ENCODE measurements around the gene SLC22A4. TPM values are rescaled to one million over a fixed set of nuclear protein-coding genes. Genes with fewer than 3 reads are reported as not detected.

Gene SLC22A4
- polyA plus RNA-seq, 2 of the 4 experiments (the other 2 are of a cell fraction) = 3.2 to 4.6 TPM

- WGBS (ENCODE audit: missing lambda C conversion rate) = 86% methylated on average over 2 of the region's 2 CpGs
- H3K27ac ChIP-seq = peak overlapping the region; percentile 92 to 93; a peak in 4 of 6 replicates
- peak overlapping the region; percentile 81 for H3K4me2 ChIP-seq
- H3K4me3 ChIP-seq = peak overlapping the region; percentile 87; the same call in 1 of the 3 replicates
- FAIRE-seq = no peak
- no peak for ATAC-seq
- no peak for TF ChIP-seq ZSCAN20 (CRISPR knock-in tag; IDR thresholded peaks at IDR 0.05)
- TF ChIP-seq BCL3 (IDR thresholded peaks at IDR 0.05) = no peak
- no peak for TF ChIP-seq KDM1A (IDR thresholded peaks at IDR 0.05; ENCODE audit: low read depth)
- no peak for TF ChIP-seq MYC (IDR thresholded peaks at IDR 0.05; ENCODE audit: borderline replicate concordance, low read length)
- no peak for TF ChIP-seq HOXA7 (CRISPR knock-in tag; IDR thresholded peaks at IDR 0.05)
- no peak for TF ChIP-seq RARB (CRISPR knock-in tag; IDR thresholded peaks at IDR 0.05)
- TF ChIP-seq RNF2 (IDR thresholded peaks at IDR 0.05; ENCODE audit: borderline replicate concordance, low read depth) = no peak
- no peak for TF ChIP-seq HES2 (IDR thresholded peaks at IDR 0.05)
- no peak for DNase-seq (ENCODE audit: low read depth in 1 of 2, low spot score in 1 of 2)
- ChIA-PET POLR2A (interaction anchor here (1.3 kb wide), 2 partner anchors 78 to 79 kb away, joined by 3 to 4 read pairs; partner anchors contain the start of gene SLC22A4), CTCF (interaction anchor here (0.8 to 7.9 kb wide), 5 partner anchors 13 to 448 kb away, joined by 3 to 98 read pairs (median 5); no protein-coding TSS in a partner anchor)
- peaks cover 43% of the 10 kb centered on the region for H3K4me1 ChIP-seq
- no peaks in the 10 kb centered on the region for H3K9me3 ChIP-seq
Observed at GRCh38 chr5:132372127-132372526, 77.9 kb downstream of the SLC22A4 start.

- H3K4me2 ChIP-seq = peak overlapping the region; percentile 81
- CTCF ChIA-PET = interaction anchor here (0.8 to 7.9 kb wide), 6 partner anchors 12 to 447 kb away, joined by 3 to 98 read pairs (median 4); no protein-coding TSS in a partner anchor
Observed at GRCh38 chr5:132372542-132372941, 78.3 kb downstream of the SLC22A4 start.

GRCh38 chr5:132375957-132376356 lies 81.8 kb downstream of the SLC22A4 start:
- TF ChIP-seq POLR2AphosphoS2 (conservative IDR thresholded peaks at IDR 0.05; ENCODE audit: low read length) = no peak
- TF ChIP-seq EHMT2 (IDR thresholded peaks at IDR 0.05; ENCODE audit: low read depth) = no peak
- no peak for TF ChIP-seq ZC3H11A (IDR thresholded peaks at IDR 0.05)
- no peak for TF ChIP-seq TFCP2L1 (CRISPR knock-in tag; IDR thresholded peaks at IDR 0.05)
- TF ChIP-seq FOSB (CRISPR knock-in tag; IDR thresholded peaks at IDR 0.05) = no peak
- no peak for TF ChIP-seq RFX5 (IDR thresholded peaks at IDR 0.05)
- no peak for TF ChIP-seq RARB (CRISPR knock-in tag; IDR thresholded peaks at IDR 0.05)
- no peak for TF ChIP-seq CBX2 (IDR thresholded peaks at IDR 0.05; ENCODE audit: borderline replicate concordance, low read depth)
- no peak for TF ChIP-seq MAX (IDR thresholded peaks at IDR 0.05)
- no peak for TF ChIP-seq NFE2L2 (conservative IDR thresholded peaks at IDR 0.05; ENCODE audit: low read length)
- no peak for TF ChIP-seq EP300 (IDR thresholded peaks at IDR 0.05)
- no peak for TF ChIP-seq USF2 (IDR thresholded peaks at IDR 0.05)
- ChIA-PET POLR2A (no interaction called here), CTCF (interaction anchor here (0.5 to 3.9 kb wide), 9 partner anchors 8 to 154 kb away, joined by 3 to 27 read pairs (median 4); no protein-coding TSS in a partner anchor)
- H3K4me3 ChIP-seq = no peak overlapping the region
- FAIRE-seq (no peak), DNase-seq (ENCODE audit: low read depth in 1 of 2, low spot score in 1 of 2) (no peak), ATAC-seq (no peak)
- no peaks in the 10 kb centered on the region for H3K9me3 ChIP-seq
- H3K4me1 ChIP-seq = peaks cover 29% of the 10 kb centered on the region
- H3K4me2 ChIP-seq = no peak overlapping the region
- 98% methylated on average over 3 of the region's 3 CpGs for WGBS (ENCODE audit: missing lambda C conversion rate)
- H3K27ac ChIP-seq = no peak overlapping the region

More at GRCh38 chr5:132372542-132372941, 78.3 kb downstream of the SLC22A4 start:
- FAIRE-seq (no peak), DNase-seq (ENCODE audit: low read depth in 1 of 2, low spot score in 1 of 2) (no peak), ATAC-seq (no peak)
- POLR2A ChIA-PET = no interaction called here
- Histone ChIP-seq H3K27ac (peak overlapping the region; percentile 92 to 93; a peak in 4 of 6 replicates), H3K4me3 (peak overlapping the region; percentile 87; the same call in 1 of the 3 replicates), H3K9me3 (no peaks in the 10 kb centered on the region), H3K4me1 (peaks cover 39% of the 10 kb centered on the region)
- TF ChIP-seq CBX8 (IDR thresholded peaks at IDR 0.05) = no peak
- TF ChIP-seq KDM1A (IDR thresholded peaks at IDR 0.05; ENCODE audit: low read depth) = no peak
- no peak for TF ChIP-seq CEBPB (IDR thresholded peaks at IDR 0.05)
- TF ChIP-seq E2F6 (IDR thresholded peaks at IDR 0.05; ENCODE audit: borderline replicate concordance, low read depth) = no peak
- TF ChIP-seq RFX5 (IDR thresholded peaks at IDR 0.05) = no peak
- no peak for TF ChIP-seq GATA3 (IDR thresholded peaks at IDR 0.05; ENCODE audit: borderline replicate concordance)
- no peak for TF ChIP-seq CHD2 (IDR thresholded peaks at IDR 0.05; ENCODE audit: low read length, partially characterized antibody)
- no peak for TF ChIP-seq POLR2AphosphoS2 (conservative IDR thresholded peaks at IDR 0.05; ENCODE audit: low read length)
- no peak for TF ChIP-seq HOXB5 (CRISPR knock-in tag; IDR thresholded peaks at IDR 0.05)
- TF ChIP-seq ELK1 (IDR thresholded peaks at IDR 0.05; ENCODE audit: low read depth, low read length) = no peak
- no peak for TF ChIP-seq RARB (CRISPR knock-in tag; IDR thresholded peaks at IDR 0.05)
- TF ChIP-seq ESRRA (IDR thresholded peaks at IDR 0.05; ENCODE audit: borderline replicate concordance, low read length) = no peak
- no peak for TF ChIP-seq RAD21 (conservative IDR thresholded peaks at IDR 0.05 in 1 of 2, IDR thresholded peaks at IDR 0.05 in 1 of 2)

Measured in A549 (cell line).